HG03521 (cell line): Measurements from ENCODE around the gene POMGNT2.

Experiments used
- ATAC-seq: cut with Tn5 transposase; IDR thresholded peaks from one replicate; pipeline ENCODE4 v1.9.1; 2021; ENCODE audit warnings: mild to moderate bottlenecking, moderate library complexity; ENCODE audit not compliant: unreplicated experiment

Gene POMGNT2

GRCh38 chr3:43105596-43106292 is at the start of gene POMGNT2:
TSS of gene POMGNT2 (minus strand) at chr3:43106079. CDS start at chr3:43081431, 24,648 bp downstream.
- ATAC-seq, result peak; percentile 93

GRCh38 chr3:43154980-43155379 is 49.1 kb upstream of the POMGNT2 start:
- no peak for ATAC-seq

GRCh38 chr3:43153216-43154083 is 47.6 kb upstream of the POMGNT2 start:
- no peak for ATAC-seq

GRCh38 chr3:43152649-43153048 is 46.8 kb upstream of the POMGNT2 start:
- ATAC-seq, result no peak

- ATAC-seq, result no peak
Observed at GRCh38 chr3:43148033-43148432, 42.2 kb upstream of the POMGNT2 start.

- no peak for ATAC-seq
Observed at GRCh38 chr3:43146599-43146998, 40.7 kb upstream of the POMGNT2 start.

- no peak for ATAC-seq
Observed at GRCh38 chr3:43144761-43145490, 39.0 kb upstream of the POMGNT2 start.

GRCh38 chr3:43142472-43142871 is 36.6 kb upstream of the POMGNT2 start:
- ATAC-seq, result no peak

- ATAC-seq, result no peak
Observed at GRCh38 chr3:43138488-43139231, 32.8 kb upstream of the POMGNT2 start.

- ATAC-seq, result no peak
Observed at GRCh38 chr3:43132870-43133636, 27.2 kb upstream of the POMGNT2 start.

- ATAC-seq, result no peak
Observed at GRCh38 chr3:43132193-43132592, 26.3 kb upstream of the POMGNT2 start.

- ATAC-seq, result no peak
Observed at GRCh38 chr3:43128464-43128863, 22.6 kb upstream of the POMGNT2 start.

- no peak for ATAC-seq
Observed at GRCh38 chr3:43126536-43126935, 20.7 kb upstream of the POMGNT2 start.

- no peak for ATAC-seq
Observed at GRCh38 chr3:43123895-43124294, 18.0 kb upstream of the POMGNT2 start.

GRCh38 chr3:43120937-43121336 is 15.1 kb upstream of the POMGNT2 start:
- no peak for ATAC-seq

GRCh38 chr3:43117257-43117656 is 11.4 kb upstream of the POMGNT2 start:
- no peak for ATAC-seq

GRCh38 chr3:43113671-43114070 is 7.8 kb upstream of the POMGNT2 start:
- ATAC-seq, result no peak

GRCh38 chr3:43106293-43106628 is 382 bp upstream of the POMGNT2 start:
- ATAC-seq, result no peak

GRCh38 chr3:43104660-43105595 is 951 bp downstream of the POMGNT2 start:
- ATAC-seq, result no peak
